ENCODE results near the gene ERF. TPM values are rescaled to one million over a fixed set of nuclear protein-coding genes. Genes with fewer than 3 reads are reported as not detected.

The ERF gene
- total RNA-seq, 1 experiment from 2014 or later: 96.1 TPM

- Histone ChIP-seq H3K4me2 (ENCODE audit: low read length) (no peak overlapping the region), H3K27ac (ENCODE audit: low read depth, low read length) (no peak overlapping the region), H3K4me1 (ENCODE audit: control insufficient read depth in 1 of 2, insufficient read depth in 2 of 2, low read length in 2 of 2) (no peaks in the 10 kb centered on the region), H3K9me2 (ENCODE audit: insufficient read depth) (no peaks in the 10 kb centered on the region), H3K9ac (ENCODE audit: low read length) (no peak overlapping the region), H4K20me1 (ENCODE audit: insufficient read depth) (no peaks in the 10 kb centered on the region), H3K27me3 (ENCODE audit: insufficient read depth, low read length) (no peaks in the 10 kb centered on the region), H2AFZ (ENCODE audit: low read depth, low read length, poor library complexity, severe bottlenecking) (no peak overlapping the region), H3K9me3 (ENCODE audit: control insufficient read depth in 1 of 2, insufficient read depth in 1 of 2, low read depth in 1 of 2, low read length in 2 of 2) (no peaks in the 10 kb centered on the region), H3K4me3 (replicated peaks in 1 of 2; ENCODE audit: low read depth in 1 of 2, low read length in 2 of 2) (no peak overlapping the region), H3K36me3 (ENCODE audit: control insufficient read depth in 1 of 2, insufficient read depth in 2 of 2, low read length in 2 of 2) (peaks cover 15 to 43% of the 10 kb centered on the region in 2 experiments), H3K79me2 (ENCODE audit: insufficient read depth, low read length) (peaks cover 77% of the 10 kb centered on the region)
- ChIA-PET CTCF (no interaction called here), POLR2A (no interaction called here), RAD21 (ENCODE audit: low non-redundant PET in 1 of 2, low total read pairs in 2 of 2, uncharacterized antibody in 2 of 2, unreplicated experiment in 2 of 2) (no interaction called here)
- no peak for DNase-seq (ENCODE audit: low read depth, low spot score)
- no peak for ATAC-seq
- TF ChIP-seq TCF7L2 (IDR thresholded peaks at IDR 0.05; ENCODE audit: borderline replicate concordance, extremely low read depth, insufficient read depth, insufficient read length): no peak
- TF ChIP-seq, protein P1, sequence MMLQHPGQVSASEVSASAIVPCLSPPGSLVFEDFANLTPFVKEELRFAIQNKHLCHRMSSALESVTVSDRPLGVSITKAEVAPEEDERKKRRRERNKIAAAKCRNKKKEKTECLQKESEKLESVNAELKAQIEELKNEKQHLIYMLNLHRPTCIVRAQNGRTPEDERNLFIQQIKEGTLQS (IDR thresholded peaks at IDR 0.05): no peak
- TF ChIP-seq JUND (IDR thresholded peaks at IDR 0.05): no peak
- no peak for TF ChIP-seq EGR1 (IDR thresholded peaks at IDR 0.05; ENCODE audit: low read depth)
- TF ChIP-seq FOSL1 (IDR thresholded peaks at IDR 0.05; ENCODE audit: low read depth): no peak
- no peak for TF ChIP-seq POLR2A (IDR thresholded peaks at IDR 0.05; ENCODE audit: borderline replicate concordance, extremely low read depth, insufficient read depth, insufficient read length)
- intact Hi-C loops (cut with micrococcal nuclease): no loop called here
- BruUV-seq (replicated peaks): no TSS peak
Measured at GRCh38 chr19:42226886-42227285, 28.0 kb downstream of the ERF start.

DNA sequence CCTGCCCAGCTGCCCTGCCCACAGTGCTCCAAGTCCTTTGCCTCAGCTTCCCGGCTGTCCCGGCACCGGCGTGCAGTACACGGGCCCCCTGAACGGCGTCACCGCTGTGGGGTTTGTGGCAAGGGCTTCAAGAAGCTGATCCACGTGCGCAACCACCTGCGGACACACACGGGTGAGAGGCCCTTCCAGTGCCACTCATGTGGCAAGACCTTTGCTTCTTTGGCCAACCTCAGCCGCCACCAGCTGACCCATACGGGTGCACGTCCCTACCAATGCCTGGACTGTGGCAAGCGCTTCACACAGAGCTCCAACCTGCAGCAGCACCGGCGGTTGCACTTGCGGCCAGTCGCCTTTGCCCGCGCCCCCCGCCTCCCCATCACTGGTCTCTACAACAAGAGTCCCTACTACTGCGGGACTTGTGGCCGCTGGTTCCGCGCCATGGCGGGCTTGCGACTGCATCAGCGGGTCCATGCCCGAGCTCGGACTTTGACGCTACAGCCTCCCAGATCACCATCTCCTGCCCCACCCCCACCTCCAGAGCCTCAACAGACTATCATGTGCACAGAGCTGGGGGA, 29.1 kb downstream of the ERF start:
- ChIA-PET POLR2A (interaction anchor here (1.0 kb wide), 1 partner anchor 17 kb away, joined by 6 read pairs; no protein-coding TSS in a partner anchor), CTCF (no interaction called here), RAD21 (ENCODE audit: low non-redundant PET in 1 of 2, low total read pairs in 2 of 2, uncharacterized antibody in 2 of 2, unreplicated experiment in 2 of 2) (no interaction called here)
- Histone ChIP-seq H3K36me3 (ENCODE audit: control insufficient read depth in 1 of 2, insufficient read depth in 2 of 2, low read length in 2 of 2) (peaks cover 11 to 36% of the 10 kb centered on the region in 2 experiments), H3K9me3 (ENCODE audit: control insufficient read depth in 1 of 2, insufficient read depth in 1 of 2, low read depth in 1 of 2, low read length in 2 of 2) (no peaks in the 10 kb centered on the region), H3K9me2 (ENCODE audit: insufficient read depth) (no peaks in the 10 kb centered on the region), H3K4me3 (replicated peaks in 1 of 2; ENCODE audit: low read depth in 1 of 2, low read length in 2 of 2) (no peak overlapping the region), H3K4me2 (ENCODE audit: low read length) (no peak overlapping the region), H3K9ac (ENCODE audit: low read length) (no peak overlapping the region), H3K27ac (ENCODE audit: low read depth, low read length) (no peak overlapping the region), H4K20me1 (ENCODE audit: insufficient read depth) (no peaks in the 10 kb centered on the region), H3K27me3 (ENCODE audit: insufficient read depth, low read length) (no peaks in the 10 kb centered on the region), H2AFZ (ENCODE audit: low read depth, low read length, poor library complexity, severe bottlenecking) (no peak overlapping the region), H3K79me2 (ENCODE audit: insufficient read depth, low read length) (peaks cover 79% of the 10 kb centered on the region), H3K4me1 (ENCODE audit: control insufficient read depth in 1 of 2, insufficient read depth in 2 of 2, low read length in 2 of 2) (peaks cover 0 to 5% of the 10 kb centered on the region in 2 experiments; a peak in 2 of 4 replicates)
- TF ChIP-seq, protein P2, sequence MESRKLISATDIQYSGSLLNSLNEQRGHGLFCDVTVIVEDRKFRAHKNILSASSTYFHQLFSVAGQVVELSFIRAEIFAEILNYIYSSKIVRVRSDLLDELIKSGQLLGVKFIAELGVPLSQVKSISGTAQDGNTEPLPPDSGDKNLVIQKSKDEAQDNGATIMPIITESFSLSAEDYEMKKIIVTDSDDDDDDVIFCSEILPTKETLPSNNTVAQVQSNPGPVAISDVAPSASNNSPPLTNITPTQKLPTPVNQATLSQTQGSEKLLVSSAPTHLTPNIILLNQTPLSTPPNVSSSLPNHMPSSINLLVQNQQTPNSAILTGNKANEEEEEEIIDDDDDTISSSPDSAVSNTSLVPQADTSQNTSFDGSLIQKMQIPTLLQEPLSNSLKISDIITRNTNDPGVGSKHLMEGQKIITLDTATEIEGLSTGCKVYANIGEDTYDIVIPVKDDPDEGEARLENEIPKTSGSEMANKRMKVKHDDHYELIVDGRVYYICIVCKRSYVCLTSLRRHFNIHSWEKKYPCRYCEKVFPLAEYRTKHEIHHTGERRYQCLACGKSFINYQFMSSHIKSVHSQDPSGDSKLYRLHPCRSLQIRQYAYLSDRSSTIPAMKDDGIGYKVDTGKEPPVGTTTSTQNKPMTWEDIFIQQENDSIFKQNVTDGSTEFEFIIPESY (IDR thresholded peaks at IDR 0.05; ENCODE audit: extremely low read depth, insufficient replicate concordance, low read length): no peak
- TF ChIP-seq ELF1 (IDR thresholded peaks at IDR 0.05; ENCODE audit: borderline replicate concordance, low read depth): no peak
- intact Hi-C loops (cut with micrococcal nuclease): no loop called here
- DNase-seq (ENCODE audit: low read depth, low spot score) (no peak), ATAC-seq (no peak)
- BruUV-seq (replicated peaks): no TSS peak
